Stimulated activated CD4-positive, alpha-beta T cell treated with anti-CD3 and anti-CD28 coated beads, Interleukin-12 subunit alpha, Interleukin-12 subunit beta, amount 100 ng/mL, for 48 hours (primary cell): ENCODE data around the gene CLIP2.

Source experiments
- DNase-seq, 3 donors: peaks; one replicate each; pipeline ENCODE4 v3.0.0-alpha.2; 2020; ENCODE audit warnings: low read depth in 2 of 3, low spot score in 1 of 3

The CLIP2 gene

DNA sequence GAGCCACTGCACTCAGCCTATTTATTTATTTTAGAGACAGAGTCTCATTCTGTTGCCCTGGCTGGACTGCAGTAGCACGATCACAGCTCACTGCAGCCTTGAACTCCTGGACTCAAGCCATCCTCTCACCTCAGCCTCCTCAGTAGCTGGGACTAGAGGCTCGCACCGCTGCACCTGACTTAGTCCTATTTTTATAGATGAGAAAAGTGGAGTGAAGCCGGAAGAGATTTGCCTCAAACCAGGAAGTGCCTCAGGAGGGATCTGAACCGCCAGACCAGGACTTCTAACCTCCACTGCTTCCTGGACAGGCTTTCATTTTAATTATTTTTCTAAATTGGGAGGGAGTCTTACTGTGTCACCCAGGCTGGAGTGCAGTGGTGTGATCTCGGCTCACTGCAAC lies 17.5 kb upstream of the CLIP2 start:
- DNase-seq = no peak

DNA sequence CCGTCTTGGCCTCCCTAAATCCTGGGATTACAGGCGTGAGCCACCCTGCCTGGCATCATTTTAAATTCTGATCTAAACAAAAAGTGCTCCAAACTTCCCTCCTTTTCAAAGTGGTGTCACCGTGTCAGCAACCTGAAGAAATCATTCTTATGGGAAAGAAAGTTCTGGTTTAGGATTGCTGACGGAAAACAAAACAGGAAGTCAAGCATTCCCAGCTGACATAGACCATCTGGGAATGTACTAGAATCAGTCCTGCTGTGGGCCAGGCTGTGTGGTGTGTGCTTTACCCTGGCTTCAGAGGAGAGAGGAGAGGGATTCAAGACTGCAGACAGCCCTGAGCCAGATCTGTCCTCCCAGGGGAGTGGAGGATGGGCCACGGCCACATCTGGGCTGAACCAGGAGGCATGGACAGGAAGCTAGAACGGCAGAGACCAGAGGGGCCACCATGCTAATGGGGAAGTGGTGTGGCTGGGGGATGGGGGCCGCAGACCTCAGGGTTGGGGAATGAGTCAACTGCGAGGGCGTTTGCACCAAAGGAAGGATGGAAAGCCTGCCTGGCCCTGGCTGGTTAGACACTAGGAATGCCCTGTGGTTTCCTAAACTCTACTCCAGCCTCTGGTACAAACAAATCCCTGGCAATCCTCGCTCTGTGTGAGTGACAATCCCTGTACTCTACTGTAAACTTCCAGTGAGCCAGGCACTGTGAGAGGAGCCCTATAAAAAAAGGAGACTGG lies 16.7 kb upstream of the CLIP2 start:
- DNase-seq = no peak

DNA sequence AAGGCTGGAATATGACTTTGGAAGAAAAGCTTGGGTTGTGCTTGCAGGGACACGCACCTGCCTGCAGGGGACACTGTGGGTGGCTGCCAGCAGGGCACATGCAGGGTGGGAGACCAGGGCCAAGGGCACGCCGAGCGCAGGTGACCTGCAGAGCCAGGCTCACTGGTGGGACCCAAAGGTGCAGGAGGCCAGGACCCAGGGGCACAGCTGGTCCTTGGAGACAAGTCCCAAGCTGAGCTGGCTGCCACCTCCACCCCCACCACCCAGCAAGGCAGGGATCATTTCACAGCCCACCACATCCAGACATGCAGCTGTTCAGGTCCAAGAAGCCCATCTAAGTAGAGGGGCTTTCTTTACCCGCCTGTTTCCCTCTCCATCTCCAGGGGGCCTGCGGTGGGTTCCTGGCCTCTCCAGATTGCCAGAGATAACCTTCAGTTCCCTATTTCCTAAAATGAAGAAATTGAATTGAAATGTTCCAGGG lies 13.8 kb upstream of the CLIP2 start:
- no peak for DNase-seq

DNA sequence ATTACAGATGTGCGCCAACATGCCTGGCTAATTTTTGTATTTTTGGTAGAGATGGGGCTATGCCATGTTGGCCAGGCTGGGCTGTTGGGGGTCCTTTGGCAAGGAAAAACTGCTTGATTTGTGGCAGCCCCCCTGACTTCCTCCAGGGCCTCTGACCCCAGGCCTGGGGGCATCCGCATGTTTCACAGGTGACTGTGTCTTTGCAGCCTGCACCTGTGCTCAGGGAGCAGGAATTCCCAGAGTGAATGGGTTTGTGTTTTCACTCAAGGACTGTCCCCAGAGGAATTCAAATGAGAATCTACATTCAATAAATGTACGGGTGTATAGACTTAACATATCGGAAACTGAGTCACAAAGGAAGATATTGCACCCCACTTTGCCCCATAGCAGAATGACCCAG lies 11.6 kb upstream of the CLIP2 start:
- DNase-seq = no peak

DNA sequence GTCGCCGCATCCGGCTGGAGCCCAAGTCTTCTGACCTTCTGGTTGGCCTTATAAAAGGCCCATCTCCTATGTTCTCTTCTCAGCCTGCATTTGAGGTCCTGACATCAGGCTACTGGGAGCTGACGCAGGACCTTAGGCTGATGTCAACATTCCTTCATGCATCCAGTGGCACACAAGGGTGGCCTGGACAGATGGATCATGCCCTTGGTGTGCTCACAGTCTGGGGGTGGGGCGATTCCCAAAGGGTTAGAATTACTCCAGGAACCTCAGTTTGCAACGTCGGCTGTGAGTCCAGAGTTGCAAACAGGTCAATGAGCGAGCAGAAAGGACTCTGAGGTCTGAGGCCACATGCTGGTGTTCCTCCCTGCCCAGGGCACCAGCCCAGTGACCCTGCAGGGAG lies 8.2 kb upstream of the CLIP2 start:
- no peak for DNase-seq

DNA sequence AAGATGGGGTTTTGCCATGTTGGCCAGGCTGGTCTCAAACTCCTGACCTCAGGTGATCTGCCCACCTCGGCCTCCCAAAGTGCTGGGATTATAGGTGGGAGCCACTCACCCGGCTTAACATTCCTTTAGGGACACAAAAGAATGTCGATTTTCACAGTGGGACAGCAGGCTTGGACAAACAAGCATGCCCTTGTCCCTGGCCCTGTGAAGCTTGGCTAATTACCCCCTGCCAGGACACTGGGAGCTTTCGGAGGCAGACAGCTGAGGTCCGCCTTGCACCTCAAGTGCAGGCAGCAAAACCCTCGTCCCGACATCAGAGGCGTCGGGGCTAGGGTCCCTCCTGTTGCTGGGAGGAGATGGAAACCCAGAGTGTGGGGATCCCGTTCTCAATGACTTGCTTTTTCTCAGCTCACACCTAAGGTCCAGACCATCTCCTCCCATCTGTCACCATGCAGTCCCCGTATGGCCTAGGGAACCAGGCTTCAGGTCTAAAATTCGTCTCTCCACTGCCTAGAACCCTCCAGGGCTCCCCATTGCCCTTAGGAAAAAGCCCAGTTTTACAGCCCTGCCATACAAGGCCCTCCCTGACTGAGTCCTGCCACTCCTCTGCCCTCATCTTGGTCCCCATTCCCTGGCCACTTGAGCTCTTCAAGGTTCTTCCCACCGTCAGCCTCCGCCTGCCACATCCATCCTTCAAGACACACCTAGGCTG lies 6.3 kb upstream of the CLIP2 start:
- no peak for DNase-seq

DNA sequence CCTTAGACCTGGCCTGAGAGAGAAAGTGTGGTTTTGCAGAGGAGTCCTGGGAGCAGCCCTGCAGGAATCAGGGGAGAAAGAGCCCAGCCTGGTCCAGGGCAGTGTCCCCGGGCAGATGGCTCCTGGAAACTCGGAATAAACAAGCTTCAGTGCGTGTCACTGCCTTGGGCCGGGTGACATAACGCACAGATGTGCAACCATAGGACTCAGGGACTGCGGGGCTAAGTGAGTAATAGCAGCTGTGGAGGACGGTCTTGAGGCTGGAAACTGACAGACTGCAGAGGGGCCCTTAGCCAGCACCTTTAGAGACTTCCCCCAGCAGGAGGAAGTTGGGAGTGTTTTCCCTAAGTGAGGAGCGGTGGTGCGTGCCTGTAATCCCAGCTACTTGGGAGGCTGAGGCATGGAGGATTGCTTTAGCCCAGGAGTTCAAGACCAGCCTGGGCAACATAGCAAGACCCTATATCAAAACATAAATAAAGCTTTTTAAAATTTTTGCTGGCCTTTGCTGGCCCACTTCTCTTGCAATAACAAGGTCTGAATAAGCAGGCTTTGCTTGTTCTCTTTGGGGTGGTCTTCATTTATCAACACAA lies 5.3 kb upstream of the CLIP2 start:
- DNase-seq = no peak

DNA sequence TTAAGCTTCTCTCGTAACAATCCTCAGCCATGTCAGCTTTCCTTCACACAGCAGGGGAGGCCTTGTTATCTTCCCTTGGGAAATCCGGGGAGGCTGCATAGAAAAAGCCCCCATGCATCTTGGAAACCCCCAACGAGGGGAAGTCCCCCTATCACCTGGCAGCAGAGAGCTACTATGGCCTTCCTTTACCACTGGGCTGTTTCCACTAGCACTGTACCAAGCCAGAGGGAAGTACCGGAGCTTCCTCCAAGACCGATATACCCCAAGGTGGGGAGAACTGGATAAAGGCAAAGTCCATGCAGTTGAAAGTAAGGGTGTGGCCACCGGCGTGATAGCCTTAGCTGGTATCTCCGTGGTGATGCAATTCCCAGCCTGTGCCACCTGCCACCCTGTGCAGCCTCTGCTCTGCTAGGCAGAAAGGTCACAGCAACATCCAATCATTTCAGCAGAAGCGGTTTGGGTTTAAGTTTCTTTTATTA lies 4.4 kb upstream of the CLIP2 start:
- DNase-seq = no peak

DNA sequence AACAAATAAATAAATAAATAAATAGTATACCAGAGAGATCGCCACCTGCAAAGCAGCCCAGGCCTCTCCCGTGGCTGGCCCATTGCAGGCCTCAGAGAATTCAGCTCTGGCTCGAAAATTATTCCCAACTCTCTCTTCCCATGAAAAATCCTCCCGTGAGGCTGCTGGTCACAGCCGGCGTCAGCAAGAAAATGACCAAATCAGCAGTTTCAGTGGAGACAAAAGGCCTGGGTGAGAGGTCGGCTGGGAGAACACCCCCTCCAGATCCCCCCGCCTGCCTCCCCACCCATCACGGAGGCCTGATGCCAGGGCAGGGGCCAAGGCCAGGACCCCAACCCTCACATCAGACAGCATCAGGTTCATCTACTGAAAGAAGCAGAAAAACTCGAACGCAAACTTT lies 3.1 kb upstream of the CLIP2 start:
- DNase-seq = no peak

DNA sequence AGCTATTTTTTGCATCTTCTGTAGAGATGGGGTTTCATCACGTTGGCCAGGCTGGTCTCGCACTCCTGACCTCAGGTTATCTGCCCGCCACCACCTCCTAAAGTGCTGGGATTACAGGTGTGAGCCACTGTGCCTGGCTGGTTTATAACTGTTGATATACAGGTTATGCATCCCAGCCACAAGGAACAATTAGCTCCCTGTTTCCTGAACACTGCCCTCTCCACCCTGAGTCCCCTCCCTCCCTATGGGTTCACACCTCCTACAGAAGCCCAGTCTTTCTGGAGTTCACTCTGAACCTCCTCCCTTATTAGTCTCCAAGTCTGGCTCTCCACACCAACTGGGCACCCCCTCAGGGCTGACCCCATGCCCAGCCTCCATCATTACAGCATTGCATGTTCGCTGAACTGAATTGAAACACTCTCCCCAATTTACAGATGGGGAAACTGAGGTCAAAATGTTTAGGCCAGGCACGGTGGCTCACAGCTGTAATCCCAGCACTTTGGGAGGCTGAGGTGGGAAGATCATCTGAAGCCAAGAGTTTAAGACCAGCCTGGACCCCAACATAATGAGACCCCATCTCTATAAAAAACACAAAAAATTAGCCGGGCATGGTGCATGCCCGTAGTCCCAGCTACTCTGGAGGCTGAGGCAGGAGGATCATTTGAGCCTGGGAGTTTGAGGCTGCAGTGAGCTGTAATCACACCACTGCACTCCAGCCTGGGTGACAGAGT lies 1.7 kb upstream of the CLIP2 start:
- no peak for DNase-seq

DNA sequence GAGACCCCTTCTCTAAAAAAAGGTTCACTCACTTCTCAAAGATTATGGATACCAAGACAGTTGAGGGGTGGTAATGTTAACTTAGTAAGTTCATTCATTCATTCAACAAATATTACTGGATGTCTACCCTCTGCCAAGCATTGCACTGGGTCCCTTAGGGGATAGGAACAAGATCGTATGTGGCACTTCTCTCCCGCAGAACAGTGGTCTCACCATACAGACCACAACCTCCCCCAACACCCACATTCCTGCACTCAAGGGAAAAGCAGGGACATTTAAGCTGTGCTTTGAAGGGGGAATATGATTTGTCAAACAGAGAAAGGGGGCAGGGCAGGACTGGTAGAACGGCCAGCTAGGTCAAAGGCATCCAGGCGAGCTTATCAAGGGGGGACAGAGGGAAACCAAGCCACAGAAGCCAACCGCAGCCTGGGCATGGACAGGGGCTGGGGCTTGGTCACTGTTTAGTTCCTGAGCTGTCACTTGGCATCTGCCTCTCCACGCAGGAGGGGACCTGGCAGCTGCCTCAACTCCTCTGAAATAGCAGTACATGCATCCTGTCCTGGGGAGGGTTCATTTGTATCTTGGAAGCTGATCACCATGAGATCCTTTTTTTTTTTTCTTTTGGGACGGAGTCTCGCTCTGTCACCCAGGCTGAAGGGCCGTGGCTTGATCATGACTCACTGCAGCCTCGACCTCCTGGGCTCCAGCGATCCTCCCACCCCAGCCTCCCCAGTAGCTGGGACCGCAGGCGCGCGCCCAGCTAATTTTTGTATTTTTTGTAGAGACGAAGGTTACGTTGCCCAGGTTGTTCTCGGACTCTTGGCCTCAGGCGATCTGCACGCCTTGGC lies 949 bp upstream of the CLIP2 start:
- DNase-seq = no peak

DNA sequence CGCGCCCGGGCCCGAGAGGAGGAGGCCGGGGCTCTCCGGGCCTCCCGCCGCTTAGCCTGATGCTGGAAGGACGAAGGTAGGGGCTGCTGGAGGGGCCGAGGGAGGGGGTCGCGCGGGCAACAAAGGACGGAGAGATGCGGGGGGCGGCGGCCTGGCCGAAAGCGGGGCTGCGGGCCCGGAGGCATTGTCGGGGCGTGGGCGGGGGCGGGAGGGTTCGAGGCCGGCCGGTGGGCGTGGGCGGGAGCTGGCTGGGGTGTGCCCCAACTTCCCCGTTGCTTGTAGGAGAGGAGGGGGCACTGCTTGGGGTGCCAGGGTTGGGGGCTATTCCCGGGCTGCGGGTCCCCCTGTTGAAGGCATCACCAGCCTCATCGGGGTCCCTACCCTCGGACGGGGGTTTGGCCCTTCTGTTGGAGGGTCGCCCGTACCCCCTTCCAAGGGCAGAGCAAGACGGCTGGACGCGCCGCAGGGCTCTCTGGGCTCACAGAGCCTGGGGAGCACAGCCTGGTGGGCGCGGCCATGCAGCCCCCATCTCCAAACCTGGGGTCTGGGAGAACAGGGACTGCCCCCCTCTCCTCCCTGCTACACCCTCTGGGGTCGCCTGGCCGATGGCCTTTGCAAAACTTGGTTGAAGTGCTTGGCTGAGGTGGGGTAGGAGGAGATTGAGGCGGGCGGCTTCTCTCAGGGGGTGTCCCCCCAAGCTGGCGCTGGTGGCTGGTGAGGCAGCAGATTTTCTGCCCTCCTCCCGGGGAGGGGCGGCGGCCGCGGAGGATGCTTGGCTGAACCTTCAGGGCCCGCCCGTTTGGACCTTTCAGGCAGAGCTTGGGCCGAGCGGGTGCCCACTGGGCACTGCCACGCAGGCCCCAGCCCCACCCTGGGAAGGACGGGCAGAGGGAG lies 699 bp downstream of the CLIP2 start:
- DNase-seq = no peak

DNA sequence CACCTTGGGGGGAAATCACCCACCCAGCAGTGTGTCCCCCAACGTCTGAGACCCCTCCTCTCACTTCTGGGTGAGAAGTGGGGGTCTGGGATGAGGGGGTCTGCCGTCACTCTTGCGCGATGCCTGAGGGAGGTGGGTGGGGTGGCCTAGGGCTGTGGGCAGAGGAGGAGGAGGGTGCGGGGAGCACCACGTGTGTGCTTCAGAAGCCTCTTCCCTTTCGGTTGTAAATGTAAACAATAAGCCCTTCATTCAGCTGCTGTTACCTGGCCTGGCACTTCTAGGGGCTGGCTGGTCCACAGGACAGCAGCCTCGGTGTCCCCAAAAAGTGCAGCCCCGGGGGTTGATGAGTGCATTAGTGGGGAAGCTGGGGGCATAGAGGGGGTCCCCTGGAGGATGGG lies 1.3 kb downstream of the CLIP2 start:
- DNase-seq = no peak

DNA sequence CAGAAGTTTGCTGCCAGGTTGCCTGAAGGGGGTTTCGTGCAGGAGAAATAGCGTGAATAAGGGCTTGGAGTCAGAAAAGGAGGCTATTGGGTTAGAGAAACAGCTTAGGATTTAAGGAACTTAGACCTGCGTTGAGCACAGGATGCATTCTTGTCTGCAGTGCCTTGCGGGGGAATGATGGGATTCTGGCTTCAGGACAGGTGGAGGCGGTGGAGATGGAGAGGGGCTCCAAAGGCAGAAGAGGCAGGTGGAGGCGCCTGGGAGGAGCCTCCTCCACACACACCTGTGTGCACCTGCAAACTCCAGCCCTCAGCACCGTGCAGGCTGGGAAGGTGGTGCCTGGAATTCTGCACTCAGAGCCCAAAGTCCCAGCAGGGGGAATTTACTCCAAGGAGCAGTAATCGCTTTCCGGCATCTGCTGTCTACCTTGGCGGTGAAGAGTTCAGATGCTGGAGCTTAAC lies 1.8 kb downstream of the CLIP2 start:
- no peak for DNase-seq

DNA sequence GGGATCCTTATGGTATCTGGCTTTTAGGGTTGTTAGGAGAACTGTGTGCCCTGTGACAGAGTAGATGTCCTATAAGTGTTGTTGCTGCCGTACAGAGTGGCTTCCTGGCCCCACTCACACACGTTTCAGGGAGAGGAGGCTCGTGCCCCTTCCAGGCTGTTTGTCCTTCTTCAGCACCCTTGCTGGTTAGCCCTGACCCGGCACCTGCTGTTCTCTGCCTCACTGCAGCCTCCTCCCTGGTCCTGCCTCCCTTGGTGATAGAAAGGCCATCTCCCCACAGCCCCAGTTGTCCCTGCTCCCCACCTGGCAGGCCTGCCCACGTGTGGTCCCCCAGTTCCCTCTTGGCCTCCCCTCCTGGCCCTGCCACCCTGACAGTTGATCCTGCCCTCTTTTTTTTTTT lies 2.3 kb downstream of the CLIP2 start:
- no peak for DNase-seq

DNA sequence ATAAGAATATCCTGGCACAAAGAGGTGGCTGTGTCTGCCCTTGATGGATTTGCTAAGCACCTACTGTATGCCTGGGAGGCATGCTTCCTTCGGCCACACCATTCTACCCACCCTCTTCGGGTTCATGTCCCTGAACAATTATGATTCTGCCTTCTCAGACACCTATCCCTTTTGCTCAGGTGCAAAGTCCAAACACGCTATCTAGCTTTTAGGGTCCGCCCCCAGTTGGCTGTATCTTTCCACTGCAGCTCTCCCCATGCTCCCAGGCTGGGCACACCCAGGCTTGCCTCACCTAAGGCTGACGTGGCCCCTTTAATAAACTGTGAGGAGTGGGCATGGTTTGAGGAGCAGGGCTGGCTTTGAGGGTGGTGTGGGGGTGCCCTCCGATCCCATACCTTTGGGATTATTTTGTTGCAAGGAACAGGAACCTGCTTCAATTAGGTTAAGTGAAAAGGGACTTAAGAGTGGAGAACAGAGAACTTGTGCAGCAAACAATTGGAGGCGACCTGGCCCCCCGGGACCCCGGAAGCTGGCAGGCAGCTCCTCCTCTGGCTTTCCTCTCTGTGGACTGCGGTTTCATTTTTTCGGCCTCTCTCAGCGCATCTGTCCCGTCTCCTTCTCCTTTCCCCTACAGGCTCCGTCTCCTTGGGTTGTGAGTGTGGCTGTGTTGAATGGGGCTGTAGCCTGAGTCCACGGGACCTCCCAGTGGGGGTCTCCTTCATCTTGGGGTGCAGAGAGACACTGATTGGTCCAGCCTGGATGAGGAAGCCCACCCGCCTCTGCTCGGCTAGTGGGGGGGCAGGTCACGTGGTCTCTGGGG lies 3.8 kb downstream of the CLIP2 start:
- DNase-seq = no peak

DNA sequence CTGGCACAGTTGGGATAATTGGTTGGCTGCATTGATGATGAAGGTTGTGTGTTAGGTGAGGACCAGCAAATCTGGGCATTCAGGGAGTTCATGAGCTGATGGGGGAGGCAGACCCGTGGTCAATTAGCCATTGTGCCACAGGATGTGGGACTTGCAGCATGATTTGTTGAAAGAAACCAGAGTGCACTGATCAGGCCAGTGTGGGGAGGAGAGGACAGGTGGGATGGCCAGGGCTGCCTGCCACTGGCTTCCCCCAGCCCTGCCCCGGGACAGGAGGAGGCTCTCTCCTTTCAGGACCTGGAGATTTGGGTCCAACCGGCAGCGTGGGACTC lies 4.3 kb downstream of the CLIP2 start:
- DNase-seq = no peak

DNA sequence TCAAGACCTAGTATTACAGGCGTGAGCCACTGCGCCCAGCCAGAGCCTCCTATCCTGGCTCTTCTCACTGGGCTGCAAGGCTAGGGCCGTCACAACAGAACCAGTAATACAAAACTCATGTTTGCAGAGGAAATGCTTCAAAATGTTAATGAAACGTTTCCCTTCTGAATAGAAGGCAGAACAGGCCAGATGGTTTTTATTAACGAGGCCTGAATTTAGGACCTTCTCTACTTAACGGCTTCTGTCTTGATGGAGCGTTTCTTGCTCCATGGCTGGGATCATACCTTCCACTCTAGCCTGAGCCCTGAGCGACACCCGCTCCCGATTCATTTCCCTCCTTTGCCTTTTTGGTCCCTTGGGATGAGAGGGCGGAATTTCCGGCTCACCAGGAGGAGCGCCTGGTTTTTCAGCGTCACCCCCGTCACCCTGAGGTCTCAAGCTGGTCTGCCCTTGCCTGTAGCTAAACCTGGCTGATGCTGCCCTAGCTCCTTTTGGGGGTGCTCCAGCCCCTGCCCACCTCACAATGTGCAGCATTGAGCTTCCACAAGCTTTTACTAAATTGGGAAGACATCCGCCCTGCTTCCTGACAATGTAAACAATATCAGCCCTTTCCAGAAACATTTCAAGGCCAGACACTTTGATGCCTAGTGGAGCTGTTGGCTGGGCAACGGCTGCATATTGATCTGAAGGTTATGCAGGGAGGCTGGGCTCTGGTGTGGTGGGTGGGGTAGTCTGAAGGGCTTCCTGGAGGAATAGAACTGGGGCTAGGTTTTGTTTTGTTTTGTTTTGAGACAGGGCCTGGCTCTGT lies 5.2 kb downstream of the CLIP2 start:
- no peak for DNase-seq
